HG02623 (cell line): Measurements from ENCODE around the gene MFAP1.
A peak's percentile ranks its signal among the peaks of the same experiment; 100 is the strongest.
"Not testable (repeated sequence)": the region's sequence is repeated elsewhere in the genome, so short reads cannot be mapped to it uniquely, and the experiment has no call there.

Experiments
- ATAC-seq: cut with Tn5 transposase; IDR thresholded peaks from one replicate; pipeline ENCODE4 v1.9.1; 2021; ENCODE audit warnings: moderate library complexity; ENCODE audit not compliant: unreplicated experiment

MFAP1 gene, protein sequence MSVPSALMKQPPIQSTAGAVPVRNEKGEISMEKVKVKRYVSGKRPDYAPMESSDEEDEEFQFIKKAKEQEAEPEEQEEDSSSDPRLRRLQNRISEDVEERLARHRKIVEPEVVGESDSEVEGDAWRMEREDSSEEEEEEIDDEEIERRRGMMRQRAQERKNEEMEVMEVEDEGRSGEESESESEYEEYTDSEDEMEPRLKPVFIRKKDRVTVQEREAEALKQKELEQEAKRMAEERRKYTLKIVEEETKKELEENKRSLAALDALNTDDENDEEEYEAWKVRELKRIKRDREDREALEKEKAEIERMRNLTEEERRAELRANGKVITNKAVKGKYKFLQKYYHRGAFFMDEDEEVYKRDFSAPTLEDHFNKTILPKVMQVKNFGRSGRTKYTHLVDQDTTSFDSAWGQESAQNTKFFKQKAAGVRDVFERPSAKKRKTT

DNA sequence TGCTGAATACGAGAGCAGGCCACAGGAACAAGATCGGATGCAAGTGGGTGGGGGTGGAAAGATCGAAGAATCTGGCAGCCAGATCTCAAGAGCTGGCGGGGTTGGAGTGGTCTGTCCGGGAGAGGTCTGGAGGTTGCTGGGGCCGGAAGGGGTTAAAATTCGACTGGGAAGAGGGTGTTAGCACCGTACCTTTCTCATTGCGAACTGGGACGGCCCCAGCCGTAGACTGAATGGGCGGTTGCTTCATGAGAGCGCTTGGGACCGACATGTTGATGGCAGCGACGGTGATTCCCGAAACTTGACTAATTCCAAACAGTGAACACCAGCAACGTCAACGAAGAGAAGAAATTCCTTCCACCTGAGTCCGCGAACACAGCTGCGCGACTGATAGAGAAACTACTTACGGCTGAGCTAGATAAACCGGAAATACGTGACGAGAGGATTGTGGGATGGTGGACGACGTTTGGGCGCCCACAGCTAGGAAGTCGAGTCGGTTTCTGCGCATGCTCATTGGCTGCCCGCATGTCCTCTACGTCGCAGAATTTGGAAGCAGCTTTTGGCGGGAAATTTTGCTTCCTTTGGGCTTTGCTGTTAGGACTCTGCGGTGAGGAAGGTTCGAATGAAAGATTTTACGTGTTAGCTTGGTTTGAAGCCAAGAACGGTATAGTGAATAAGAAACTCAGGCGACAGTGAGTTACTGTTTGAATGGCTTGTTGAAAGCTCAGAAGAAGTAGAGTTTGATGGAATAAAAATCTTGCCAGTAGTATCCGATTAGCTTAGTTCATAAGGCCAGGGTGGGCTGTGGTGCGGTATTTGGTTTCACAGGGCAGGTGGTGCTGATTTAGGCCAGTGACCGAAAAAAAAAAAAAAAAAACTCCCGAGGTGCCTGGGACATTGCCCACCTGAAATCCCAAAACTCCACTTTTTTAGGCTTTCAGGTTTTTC is at the start of gene MFAP1:
Gene MFAP1 (minus strand): TSS at position 389 of the 945 bp plus-strand sequence. CDS start 121 bp downstream, at position 268.
- peak; percentile 67 for ATAC-seq

DNA sequence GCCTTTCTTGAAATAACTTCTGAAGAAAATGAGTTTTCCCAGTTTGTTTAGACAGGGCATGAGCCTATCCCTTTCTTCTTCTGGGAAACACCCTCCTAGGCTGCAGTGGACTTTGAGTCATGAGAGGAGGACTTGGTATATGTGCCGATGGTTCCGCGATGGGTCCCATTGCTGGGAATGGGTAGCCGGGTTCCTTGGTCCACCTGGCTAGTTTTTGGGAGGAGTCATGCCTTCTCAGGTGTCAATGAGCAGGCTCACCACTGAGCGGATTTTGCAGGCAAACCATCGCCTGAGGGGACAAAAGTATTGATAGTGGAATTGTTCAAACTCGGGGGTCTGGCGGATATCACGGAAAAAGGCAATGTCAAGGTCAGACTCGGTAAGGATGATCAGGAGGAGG is 49.2 kb upstream of the MFAP1 start:
- ATAC-seq, result no peak

DNA sequence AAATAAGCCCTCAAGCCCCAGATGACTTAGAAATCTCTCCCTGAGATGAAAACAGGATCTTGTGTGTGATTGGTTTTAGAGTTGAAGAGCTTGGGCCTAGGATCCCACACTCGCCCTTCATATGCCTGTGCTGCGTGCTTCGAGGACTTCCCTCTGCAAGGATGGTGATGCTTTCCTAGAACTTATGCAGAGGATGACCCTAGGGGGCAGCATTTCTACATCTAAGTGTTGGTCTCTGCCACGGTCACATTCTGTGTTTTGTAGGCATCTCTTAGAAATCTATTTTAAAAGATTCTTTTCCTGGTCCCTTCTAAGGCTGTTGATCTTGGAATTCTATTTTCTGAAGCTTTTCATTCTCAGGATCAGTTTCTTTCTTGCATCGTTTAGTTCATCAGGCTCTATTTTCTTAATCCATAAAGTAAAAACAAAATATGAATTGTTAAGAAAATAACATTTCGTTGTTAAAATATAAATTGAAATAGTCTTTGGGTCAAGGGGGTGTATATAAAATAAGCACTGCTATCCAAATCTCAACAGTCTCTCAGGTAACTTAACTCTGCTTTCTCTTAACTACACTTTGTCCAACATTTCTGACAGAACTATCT is 48.0 kb upstream of the MFAP1 start:
- ATAC-seq, result no peak

DNA sequence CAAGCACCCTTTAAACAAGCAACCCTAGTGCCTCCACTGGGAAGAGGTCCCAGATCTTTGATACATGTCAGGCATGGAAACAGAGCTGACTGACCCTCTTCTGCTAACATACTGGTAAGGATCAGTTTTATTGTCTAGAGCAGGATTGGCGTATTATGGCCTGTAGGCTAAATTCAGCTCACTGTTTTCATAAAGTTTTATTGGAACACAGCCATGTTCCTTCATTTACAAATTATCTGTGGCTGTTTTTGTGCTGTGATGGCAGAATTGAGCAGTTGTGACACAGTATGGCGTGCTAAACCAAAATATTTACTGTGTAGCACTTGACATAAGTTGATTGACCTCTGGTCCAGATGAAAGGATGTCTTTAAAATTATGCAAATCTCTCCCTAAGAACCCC is 47.3 kb upstream of the MFAP1 start:
- no peak for ATAC-seq

DNA sequence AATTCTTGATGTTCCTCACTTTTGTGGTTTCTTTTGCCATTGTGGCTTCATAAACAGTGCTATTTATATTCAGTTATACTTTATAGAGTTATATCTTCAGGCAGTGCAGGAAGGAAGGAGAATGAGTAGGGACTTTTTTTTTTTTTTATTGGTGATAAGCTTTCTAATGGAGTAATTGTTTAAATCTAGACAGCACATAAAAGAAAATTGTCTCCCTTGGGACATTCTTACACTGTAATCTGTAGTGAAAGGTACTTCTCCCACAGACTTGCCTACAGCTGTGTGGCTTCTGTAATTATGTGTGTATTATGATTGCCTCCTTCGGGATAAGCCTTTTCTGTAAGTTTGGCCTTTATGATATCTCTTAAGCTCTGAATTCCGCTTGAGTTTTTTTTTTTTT is 43.9 kb upstream of the MFAP1 start:
- no peak for ATAC-seq

DNA sequence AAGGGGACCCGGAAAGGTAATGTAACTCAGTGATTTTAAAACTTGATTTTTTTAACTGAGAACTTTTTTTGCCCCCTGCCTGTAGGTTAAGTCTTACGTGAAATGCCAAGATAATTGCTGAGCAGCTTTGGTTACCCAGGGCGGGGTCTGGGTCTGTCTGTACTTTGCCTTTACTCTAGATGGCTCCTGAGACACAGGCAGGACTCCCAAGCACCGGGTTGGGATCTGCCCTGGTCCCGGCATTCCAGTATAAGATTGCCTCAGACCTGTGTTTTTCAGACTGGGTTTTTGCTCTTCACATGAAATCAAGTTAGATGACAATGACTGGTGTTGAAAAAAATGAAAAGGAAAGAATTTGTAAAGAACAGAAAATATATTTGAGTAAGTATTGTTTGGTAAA is 42.6 kb upstream of the MFAP1 start:
- ATAC-seq, result no peak

DNA sequence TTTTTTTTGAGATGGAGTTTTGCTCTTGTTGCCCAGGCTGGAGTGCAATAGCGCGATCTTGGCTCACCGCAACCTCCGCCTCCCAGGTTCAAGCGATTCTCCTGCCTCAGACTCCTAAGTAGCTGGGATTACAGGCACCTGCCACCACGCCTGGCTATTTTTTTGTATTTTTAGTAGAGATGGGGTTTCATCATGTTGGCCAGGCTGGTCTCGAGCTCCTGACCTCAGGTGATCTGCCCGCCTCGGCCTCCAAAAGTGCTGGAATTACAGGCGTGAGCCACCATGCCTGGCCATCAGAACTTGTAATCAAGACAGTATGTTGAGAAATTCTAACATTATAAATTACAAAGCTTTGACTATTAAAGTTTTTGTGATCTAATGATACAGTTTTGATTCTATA is 42.1 kb upstream of the MFAP1 start:
- ATAC-seq, result not testable (repeated sequence)

DNA sequence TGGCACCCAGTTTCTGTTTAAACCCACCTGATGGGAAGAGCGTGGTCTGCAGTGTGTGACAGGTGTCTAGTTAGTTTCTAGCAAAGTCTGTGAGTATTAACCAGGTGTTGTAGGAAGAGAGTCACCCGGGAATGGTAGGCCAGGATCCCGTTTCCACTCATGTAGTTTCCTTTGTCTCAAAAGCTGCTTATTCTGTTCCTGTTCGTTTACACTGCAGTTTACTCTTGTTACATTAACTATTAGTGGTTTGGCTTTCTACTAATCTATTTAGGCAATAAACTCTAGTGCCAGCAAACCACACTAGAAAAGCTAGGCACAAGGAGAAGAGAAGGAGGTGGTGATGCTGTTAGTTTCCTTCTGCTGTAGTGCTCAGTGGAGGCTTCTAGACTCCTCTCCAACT is 35.1 kb upstream of the MFAP1 start:
- no peak for ATAC-seq

DNA sequence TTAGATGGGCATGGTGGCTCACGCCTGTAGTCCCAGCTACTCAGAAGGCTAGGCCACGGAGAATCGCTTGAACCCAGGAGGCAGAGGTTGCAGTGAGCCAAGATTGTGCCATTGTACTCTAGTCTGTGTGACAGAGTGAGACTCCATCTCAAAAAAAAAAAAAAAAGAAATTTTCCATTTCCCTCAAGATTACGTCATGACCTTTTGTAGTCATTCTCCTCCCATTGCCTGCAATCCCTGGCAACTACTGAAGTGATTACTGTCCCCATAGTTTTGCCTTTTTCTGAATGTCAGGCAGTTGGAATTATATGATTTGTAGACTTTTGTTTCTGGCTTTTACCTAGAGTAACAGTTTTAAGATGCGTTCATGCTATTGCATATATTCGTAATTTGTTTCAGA is 30.3 kb upstream of the MFAP1 start:
- ATAC-seq, result no peak

DNA sequence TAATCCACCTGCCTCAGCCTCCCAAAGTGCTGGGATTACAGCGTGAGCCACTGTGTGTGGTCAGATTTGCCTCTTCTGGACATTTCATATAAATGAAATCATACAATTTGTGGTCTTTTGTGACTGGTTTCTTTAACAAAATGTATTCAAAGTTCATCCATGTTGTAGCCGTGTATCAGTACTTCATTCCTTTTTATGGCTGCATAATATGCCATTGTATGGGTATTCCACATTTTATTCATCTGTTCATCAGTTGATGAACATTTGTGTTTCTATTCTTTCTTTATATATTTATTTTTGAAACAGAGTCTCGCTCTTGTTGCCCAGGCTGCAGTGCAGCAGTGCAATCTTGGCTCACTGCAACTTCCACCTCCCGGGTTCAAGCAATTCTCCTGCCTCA is 28.1 kb upstream of the MFAP1 start:
- ATAC-seq, result no peak

DNA sequence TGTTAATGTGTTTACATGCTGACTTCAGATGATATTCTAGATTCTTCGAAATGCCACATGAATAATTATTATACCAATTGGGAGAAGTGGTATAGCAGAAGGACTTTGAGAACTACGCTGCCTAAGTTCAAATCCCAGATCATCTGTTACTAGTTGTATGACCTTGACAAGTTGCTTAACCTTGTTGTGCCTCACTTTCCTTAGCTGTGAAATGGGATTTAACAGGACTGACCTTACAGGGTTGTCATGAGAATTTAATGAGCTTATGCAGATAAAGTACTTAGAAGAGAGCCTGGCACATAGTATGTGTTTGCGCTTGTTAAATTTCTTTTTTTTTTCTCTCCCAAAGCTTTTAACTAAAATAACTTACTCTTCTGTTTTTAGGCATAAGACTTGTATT is 26.8 kb upstream of the MFAP1 start:
- no peak for ATAC-seq

DNA sequence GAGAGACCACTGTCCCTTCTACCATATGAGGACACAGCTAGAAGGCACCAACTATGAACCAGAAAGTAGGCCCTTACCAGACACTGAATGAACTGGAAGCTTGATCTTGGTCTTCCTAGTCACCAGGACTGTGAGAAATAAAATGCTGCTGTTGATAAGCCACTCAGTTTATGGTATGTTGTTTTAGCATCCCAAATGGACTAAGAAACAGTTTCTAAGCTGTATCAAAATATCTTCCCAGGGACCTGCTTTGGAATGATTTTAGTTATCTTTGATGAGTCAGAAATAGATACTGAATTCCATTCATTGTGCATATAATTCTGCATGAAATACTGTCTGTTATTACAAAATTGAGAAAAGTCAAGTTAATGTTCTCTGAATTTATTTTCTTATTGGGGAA is 20.9 kb upstream of the MFAP1 start:
- no peak for ATAC-seq

DNA sequence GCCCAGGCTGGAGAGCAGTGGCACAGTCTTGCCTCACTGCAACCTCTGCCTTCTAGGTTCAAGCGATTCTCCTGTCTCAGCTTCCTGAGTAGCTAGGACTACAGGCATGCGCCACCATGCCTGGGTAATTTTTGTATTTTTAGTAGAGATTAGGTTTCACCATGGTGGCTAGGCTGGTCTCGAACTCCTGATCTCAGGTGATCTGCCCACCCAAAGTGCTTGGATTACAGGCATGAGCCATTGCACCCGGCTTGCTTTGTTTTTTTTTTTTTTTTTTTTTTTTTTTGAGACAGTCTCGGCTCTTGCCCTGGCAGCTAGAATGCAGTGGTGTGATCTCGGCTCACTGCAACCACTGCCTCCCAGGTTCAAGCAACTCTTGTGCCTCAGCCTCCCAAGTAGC is 8.0 kb upstream of the MFAP1 start:
- ATAC-seq, result not testable (repeated sequence)

DNA sequence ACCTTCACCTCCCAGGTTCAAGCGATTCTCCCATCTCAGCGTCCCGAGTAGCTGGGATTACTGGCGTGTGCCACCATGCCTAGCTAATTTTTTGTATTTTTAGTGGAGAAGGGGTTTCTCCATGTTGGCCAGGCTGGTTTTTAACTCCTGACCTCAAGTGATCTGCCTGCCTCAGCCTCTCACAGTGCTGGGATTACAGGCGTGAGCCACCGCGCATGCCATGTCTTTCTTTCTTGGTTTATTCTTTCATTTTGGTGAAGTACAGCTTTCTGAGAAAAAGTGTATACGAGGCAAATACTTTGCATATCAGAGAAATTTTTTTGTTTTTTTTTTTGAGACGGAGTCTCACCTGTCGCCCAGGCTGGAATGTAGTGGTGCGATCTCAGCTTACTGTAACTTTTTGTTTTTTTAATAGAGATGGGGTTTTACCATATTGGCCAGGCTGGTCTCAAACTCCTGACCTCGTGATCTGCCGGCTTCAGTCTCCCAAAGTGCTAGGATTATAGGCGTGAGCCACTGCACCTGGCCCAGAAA is 7.1 kb upstream of the MFAP1 start:
- ATAC-seq, result not testable (repeated sequence)

DNA sequence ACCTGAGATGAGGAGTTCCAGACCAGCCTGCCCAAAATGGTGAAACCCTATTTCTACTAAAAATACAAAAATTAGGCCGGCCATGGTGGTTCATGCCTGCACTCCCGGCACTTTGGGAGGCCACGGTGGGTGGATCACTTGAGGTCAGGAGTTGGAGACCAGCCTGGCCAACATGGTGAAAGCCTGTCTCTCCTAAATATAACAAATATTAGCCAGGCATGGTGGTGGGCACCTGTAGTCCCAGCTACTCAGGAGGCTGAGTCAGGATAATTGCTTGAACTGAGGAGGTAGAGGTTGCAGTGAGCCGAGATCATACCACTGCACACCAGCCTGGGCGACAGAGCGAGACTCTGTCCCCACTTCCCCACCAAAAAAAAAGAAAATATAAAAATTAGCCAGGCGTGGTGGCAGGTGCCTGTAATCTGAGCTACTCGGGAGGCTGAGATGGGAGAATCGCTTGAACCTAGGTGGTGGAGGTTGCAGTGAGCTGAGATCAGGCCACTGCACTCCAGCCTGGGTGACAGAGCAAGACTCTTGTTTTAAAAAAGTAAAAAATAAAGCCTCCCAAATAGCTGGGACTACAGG is 6.3 kb upstream of the MFAP1 start:
- not testable (repeated sequence) for ATAC-seq

DNA sequence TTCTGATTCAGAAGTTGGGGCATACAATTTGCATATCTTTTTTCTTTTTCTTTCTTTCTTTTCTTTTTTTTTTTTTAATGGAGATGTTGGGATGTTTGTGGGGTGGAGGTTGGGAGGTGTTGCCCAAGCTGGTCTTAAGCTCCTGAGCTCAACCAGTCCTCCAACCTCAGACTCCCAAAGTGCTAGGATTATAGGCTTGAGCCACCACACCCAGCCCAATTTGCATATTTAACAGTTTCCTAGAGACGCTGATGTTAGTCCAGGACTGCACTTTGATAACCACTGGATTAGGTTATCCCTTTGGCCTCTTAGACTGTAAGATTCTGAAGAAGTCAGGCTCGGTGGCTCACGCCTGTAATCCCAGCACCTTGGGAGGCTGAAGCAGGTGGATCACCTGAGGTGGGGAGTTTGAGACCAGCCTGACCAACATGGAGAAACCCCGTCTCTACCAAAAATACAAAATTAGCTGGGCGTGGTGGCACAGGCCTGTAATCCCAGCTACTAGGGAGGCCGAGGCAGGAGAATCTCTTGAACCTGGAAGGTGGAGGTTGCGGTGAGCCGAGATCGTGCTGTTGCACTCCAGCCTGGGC is 5.6 kb upstream of the MFAP1 start:
- ATAC-seq, result not testable (repeated sequence)

DNA sequence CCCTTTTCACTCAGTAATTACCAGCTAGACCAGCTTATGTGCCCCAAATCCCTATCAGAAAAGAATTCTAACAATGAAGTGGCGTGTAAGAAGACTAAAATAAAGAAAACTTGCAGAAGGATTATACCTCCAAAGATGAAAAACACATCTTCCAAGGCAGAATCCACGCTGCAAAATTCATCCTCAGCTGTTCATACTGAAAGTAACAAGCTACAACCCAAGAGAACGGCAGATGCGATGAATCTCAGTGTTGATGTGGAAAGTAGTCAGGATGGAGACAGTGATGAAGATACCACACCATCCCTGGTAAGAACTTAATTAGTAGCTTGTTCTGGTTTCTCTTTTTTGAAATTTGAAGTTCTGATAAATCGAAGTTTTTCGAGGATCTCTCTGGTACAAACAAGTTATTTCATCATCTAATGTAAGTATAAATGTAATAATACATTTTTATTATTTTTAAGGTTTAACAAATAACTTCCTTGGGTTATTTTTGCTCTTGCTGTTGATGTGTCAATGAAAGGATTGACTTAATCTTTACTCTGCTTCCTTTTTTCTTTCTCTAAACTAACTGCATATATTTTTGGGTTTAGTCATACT is 3.7 kb upstream of the MFAP1 start:
- ATAC-seq, result no peak

DNA sequence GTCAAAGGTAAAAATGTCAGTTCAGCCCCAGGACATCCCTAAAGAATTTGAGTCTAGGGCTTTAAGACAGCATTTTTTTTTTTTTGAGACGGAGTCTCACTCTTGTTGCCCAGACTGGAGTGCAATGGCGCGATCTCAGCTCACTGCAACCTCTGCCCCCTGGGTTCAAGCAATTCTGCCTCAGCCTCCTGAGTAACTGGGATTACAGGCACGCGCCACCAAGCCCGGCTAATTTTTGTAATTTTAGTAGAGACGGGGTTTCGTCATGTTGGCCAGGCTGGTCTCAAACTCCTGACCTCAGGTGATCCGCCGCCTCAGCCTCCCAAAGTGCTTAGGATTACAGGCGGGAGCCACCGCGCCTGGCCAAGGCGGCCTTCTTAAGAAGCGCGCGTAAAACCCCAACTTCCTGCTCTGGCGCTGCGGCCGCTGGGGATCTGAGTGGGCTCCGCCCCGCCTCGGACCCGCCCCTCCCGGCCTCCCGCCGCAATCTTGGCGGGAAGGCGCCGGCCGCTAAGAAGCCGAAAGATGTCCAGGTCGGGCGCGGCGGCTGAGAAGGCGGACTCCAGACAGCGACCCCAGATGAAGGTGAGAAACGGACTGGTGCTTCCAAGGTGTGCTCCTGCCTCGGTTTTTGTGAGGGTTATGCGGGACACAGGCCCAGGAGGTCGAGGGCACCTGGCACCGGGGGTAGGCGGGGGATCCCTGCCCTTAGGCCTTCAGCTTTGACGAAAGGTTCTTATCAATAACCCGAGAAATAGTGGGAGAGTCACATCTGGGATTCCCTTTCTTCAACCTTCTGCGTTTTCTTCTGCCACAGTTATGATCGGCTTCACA is 2.2 kb upstream of the MFAP1 start, which contains the start of gene WDR76:
Gene WDR76 (plus strand): TSS at position 495 of the 834 bp plus-strand sequence. CDS start 31 bp downstream, at position 526.
- peak; percentile 39 for ATAC-seq

DNA sequence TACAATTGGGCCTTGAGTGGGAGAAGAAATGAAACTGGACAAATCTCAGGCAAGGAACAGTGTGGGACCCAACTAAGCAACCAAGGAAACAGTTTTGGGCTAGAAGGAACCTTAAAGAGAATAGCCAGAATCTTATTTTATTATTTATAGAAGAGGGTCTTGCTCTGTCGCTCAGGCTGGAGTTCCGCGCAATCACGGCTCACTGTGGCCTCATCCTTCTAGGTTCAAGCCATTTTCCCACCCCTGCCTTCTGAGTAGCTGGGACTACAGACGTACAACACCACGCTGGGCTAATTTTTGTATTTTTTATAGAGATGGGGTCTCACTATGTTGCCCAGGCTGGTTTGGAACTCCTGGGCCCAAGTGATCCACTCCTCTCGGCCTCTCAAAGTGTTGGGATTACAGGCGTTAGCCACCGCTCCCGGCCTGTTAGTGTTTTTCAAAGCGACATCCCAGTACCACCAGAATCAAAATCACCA is 1.6 kb upstream of the MFAP1 start:
- no peak for ATAC-seq
